ES-I3 (cell line): ENCODE measurements around the gene TIMM9.
"Not testable (repeated sequence)": the region's sequence is repeated elsewhere in the genome, so short reads cannot be mapped to it uniquely, and the experiment has no call there.

Experiments
- H3K36me3 ChIP-seq: 2 replicates; pipeline ENCODE4 v1.6.1; 2013; ENCODE audit warnings: mild to moderate bottlenecking, low read length, control low read depth, moderate library complexity; ENCODE audit not compliant: insufficient read depth
- H3K4me1 ChIP-seq: 2 replicates; pipeline ENCODE4 v1.6.1; 2013; ENCODE audit warnings: mild to moderate bottlenecking, control low read depth, low read length; ENCODE audit not compliant: insufficient read depth
- H3K9ac ChIP-seq: 2 replicates; pipeline ENCODE4 v1.6.1; 2013; ENCODE audit warnings: low read depth, mild to moderate bottlenecking, low read length, moderate library complexity
- H3K9me3 ChIP-seq: 2 replicates; pipeline ENCODE4 v1.6.1; 2013; ENCODE audit warnings: mild to moderate bottlenecking, low read length, moderate library complexity; ENCODE audit not compliant: control insufficient read depth, insufficient read depth

TIMM9 gene

GRCh38 chr14:58426670-58427280, 556 bp downstream of the TIMM9 start:
- Histone ChIP-seq H3K9me3 (no peaks in the 10 kb centered on the region), H3K4me1 (peaks cover 4% of the 10 kb centered on the region; the same call in 1 of the 2 replicates), H3K36me3 (peaks cover 7% of the 10 kb centered on the region; the same call in 1 of the 2 replicates), H3K9ac (peak overlapping the region; percentile 91)

- not testable (repeated sequence) for H3K9me3 ChIP-seq, H3K9ac ChIP-seq, H3K4me1 ChIP-seq
- peaks cover 10% of the 10 kb centered on the region for H3K36me3 ChIP-seq
Observed at GRCh38 chr14:58416934-58417333, 10.4 kb downstream of the TIMM9 start.

- Histone ChIP-seq H3K36me3 (peaks cover 6% of the 10 kb centered on the region; the same call in 1 of the 2 replicates), H3K9ac (no peak overlapping the region), H3K4me1 (no peaks in the 10 kb centered on the region)
Observed at GRCh38 chr14:58415636-58416547, 11.4 kb downstream of the TIMM9 start.

GRCh38 chr14:58414845-58415244, 12.5 kb downstream of the TIMM9 start:
- Histone ChIP-seq H3K9me3 (peaks cover 3% of the 10 kb centered on the region; the same call in 1 of the 2 replicates), H3K9ac (no peak overlapping the region), H3K36me3 (peaks cover 13% of the 10 kb centered on the region), H3K4me1 (no peaks in the 10 kb centered on the region)

More at GRCh38 chr14:58415636-58416547, 11.4 kb downstream of the TIMM9 start:
- peaks cover 3% of the 10 kb centered on the region; the same call in 1 of the 2 replicates for H3K9me3 ChIP-seq

GRCh38 chr14:58408681-58409215, 18.6 kb downstream of the TIMM9 start:
- Histone ChIP-seq H3K4me1 (no peaks in the 10 kb centered on the region), H3K9ac (no peak overlapping the region), H3K9me3 (no peaks in the 10 kb centered on the region), H3K36me3 (peaks cover 10% of the 10 kb centered on the region; the same call in 1 of the 2 replicates)

- no peak overlapping the region for H3K9ac ChIP-seq
- H3K36me3 ChIP-seq, result no peaks in the 10 kb centered on the region
- H3K9me3 ChIP-seq, result no peaks in the 10 kb centered on the region
- peaks cover 7% of the 10 kb centered on the region; the same call in 1 of the 2 replicates for H3K4me1 ChIP-seq
Observed at GRCh38 chr14:58401587-58401986, 25.7 kb downstream of the TIMM9 start.

GRCh38 chr14:58398895-58399294, 28.4 kb downstream of the TIMM9 start:
- Histone ChIP-seq H3K4me1 (peaks cover 7% of the 10 kb centered on the region; the same call in 1 of the 2 replicates), H3K9ac (no peak overlapping the region), H3K36me3 (no peaks in the 10 kb centered on the region), H3K9me3 (no peaks in the 10 kb centered on the region)

GRCh38 chr14:58398495-58398894, 28.8 kb downstream of the TIMM9 start:
- Histone ChIP-seq H3K9me3 (no peaks in the 10 kb centered on the region), H3K4me1 (peaks cover 7% of the 10 kb centered on the region; the same call in 1 of the 2 replicates), H3K36me3 (no peaks in the 10 kb centered on the region), H3K9ac (no peak overlapping the region)

- H3K4me1 ChIP-seq, result peaks cover 7% of the 10 kb centered on the region; the same call in 1 of the 2 replicates
- H3K36me3 ChIP-seq, result no peaks in the 10 kb centered on the region
- H3K9me3 ChIP-seq, result no peaks in the 10 kb centered on the region
- no peak overlapping the region for H3K9ac ChIP-seq
Observed at GRCh38 chr14:58397156-58397555, 30.2 kb downstream of the TIMM9 start.

- no peaks in the 10 kb centered on the region for H3K36me3 ChIP-seq
- H3K4me1 ChIP-seq, result peaks cover 7% of the 10 kb centered on the region; the same call in 1 of the 2 replicates
- peak within 1 kb of the TSS; percentile 68 for H3K9ac ChIP-seq
- H3K9me3 ChIP-seq, result no peaks in the 10 kb centered on the region
Observed at GRCh38 chr14:58395812-58396788, 31.2 kb downstream of the TIMM9 start, which contains the start of gene TOMM20L. Gene TOMM20L (plus strand): TSS chr14:58395930. CDS start chr14:58395958, 28 bp downstream.

GRCh38 chr14:58395562-58395811, 31.8 kb downstream of the TIMM9 start:
- H3K36me3 ChIP-seq, result no peaks in the 10 kb centered on the region
- peak overlapping the region; percentile 68; the same call in 1 of the 2 replicates for H3K9ac ChIP-seq
- H3K4me1 ChIP-seq, result peaks cover 7% of the 10 kb centered on the region; the same call in 1 of the 2 replicates
- H3K9me3 ChIP-seq, result no peaks in the 10 kb centered on the region

GRCh38 chr14:58390830-58391229, 36.5 kb downstream of the TIMM9 start:
- no peak overlapping the region for H3K9ac ChIP-seq
- no peaks in the 10 kb centered on the region for H3K9me3 ChIP-seq
- no peaks in the 10 kb centered on the region for H3K36me3 ChIP-seq
- H3K4me1 ChIP-seq, result no peaks in the 10 kb centered on the region

GRCh38 chr14:58376791-58377190, 50.5 kb downstream of the TIMM9 start:
- H3K9me3 ChIP-seq, result no peaks in the 10 kb centered on the region
- H3K9ac ChIP-seq, result no peak overlapping the region
- H3K36me3 ChIP-seq, result peaks cover 5% of the 10 kb centered on the region; the same call in 1 of the 2 replicates
- H3K4me1 ChIP-seq, result no peaks in the 10 kb centered on the region
